ENCODE data around the gene GCKR.

Gene GCKR

GRCh38 chr2:27494944-27495554, 1.6 kb upstream of the GCKR start, which contains the start of gene FNDC4:
TSS of gene FNDC4 (minus strand) at chr2:27495200. CDS start at chr2:27494679, 521 bp downstream.
- DNase-seq (ENCODE audit: low spot score): peak; percentile 18
- H3K4me1 Mint-ChIP-seq (ENCODE audit: low read depth): peaks cover 13% of the 10 kb centered on the region
- peaks cover 54% of the 10 kb centered on the region for H3K27me3 Mint-ChIP-seq (ENCODE audit: low read depth)
- no peaks in the 10 kb centered on the region for H3K36me3 Mint-ChIP-seq (ENCODE audit: low read depth)
- H3K4me3 Mint-ChIP-seq: peak within 1 kb of the TSS; percentile 61
- no peak within 1 kb of the TSS for H3K27ac Mint-ChIP-seq
- no peaks in the 10 kb centered on the region for H3K9me3 Mint-ChIP-seq

DNA sequence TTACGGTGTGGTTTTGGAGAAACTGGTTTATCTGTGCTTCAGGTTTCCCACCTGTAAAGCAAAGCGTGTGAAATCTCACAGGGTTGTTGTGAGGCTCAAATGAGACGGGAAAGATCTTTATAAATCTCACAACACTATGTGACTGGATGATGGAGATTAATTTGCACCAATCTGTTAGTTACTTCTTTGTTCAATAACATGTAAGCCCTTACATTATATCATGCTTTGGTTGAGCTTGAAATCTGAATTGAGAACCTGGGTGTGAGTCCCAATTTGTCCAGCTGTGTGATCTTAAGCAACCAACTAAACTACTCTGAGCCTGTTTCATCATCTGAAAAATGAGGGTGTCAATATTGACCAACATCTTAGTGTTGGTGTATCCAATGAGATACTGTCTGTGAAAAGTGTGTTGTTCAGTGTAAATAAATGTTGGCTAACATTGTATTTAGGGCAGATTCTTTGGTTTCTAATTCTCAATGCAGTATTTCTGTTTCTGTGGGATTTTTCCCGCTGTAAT, 741 bp upstream of the GCKR start:
- no peak for DNase-seq (ENCODE audit: low spot score)
- H3K36me3 Mint-ChIP-seq (ENCODE audit: low read depth): no peaks in the 10 kb centered on the region
- peaks cover 54% of the 10 kb centered on the region for H3K27me3 Mint-ChIP-seq (ENCODE audit: low read depth)
- H3K9me3 Mint-ChIP-seq: no peaks in the 10 kb centered on the region
- H3K4me3 Mint-ChIP-seq: peak overlapping the region; percentile 61
- H3K4me1 Mint-ChIP-seq (ENCODE audit: low read depth): peaks cover 11% of the 10 kb centered on the region
- no peak overlapping the region for H3K27ac Mint-ChIP-seq

DNA sequence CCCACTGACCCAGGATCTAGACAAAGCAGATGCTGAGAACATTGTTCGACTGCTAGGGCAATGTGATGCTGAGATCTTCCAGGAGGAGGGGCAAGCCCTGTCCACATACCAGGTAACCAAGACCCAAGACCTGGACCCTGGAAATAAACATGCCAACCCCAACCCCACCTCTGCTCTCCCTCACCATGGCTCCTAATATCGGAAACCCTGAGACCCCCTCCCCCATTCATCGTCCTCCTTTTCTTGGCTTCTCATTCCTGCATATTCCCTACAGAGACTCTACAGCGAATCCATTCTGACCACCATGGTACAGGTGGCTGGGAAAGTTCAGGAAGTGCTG, 619 bp downstream of the GCKR start:
- no peak overlapping the region for H3K4me3 Mint-ChIP-seq
- H3K36me3 Mint-ChIP-seq (ENCODE audit: low read depth): no peaks in the 10 kb centered on the region
- no peak for DNase-seq (ENCODE audit: low spot score)
- H3K4me1 Mint-ChIP-seq (ENCODE audit: low read depth): peaks cover 6% of the 10 kb centered on the region
- no peak overlapping the region for H3K27ac Mint-ChIP-seq
- H3K9me3 Mint-ChIP-seq: no peaks in the 10 kb centered on the region
- H3K27me3 Mint-ChIP-seq (ENCODE audit: low read depth): peaks cover 54% of the 10 kb centered on the region

GRCh38 chr2:27498975-27499374, 2.3 kb downstream of the GCKR start:
- DNase-seq (ENCODE audit: low spot score): no peak
- Mint-ChIP-seq H3K4me1 (ENCODE audit: low read depth) (peaks cover 6% of the 10 kb centered on the region), H3K4me3 (no peak overlapping the region), H3K36me3 (ENCODE audit: low read depth) (no peaks in the 10 kb centered on the region), H3K27me3 (ENCODE audit: low read depth) (peaks cover 46% of the 10 kb centered on the region), H3K9me3 (no peaks in the 10 kb centered on the region), H3K27ac (no peak overlapping the region)

DNA sequence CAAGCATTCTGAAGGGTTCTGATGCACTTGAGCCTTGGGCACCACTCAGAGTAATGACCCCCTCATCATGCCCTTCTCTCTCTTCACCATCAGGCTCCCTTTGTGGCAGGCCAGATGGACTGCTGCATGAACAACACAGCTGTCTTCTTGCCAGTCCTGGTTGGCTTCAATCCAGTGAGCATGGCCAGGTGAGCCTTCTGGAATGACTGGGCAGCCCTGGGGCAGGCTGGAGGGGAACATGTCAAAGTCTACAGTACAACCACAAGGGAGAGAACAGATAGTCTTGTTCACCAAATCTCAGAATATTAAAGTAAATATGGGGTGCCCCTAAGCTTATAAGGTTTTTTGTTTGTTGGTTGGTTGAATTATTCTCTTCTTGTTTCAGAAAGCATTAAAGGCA, 4.4 kb downstream of the GCKR start:
- H3K27ac Mint-ChIP-seq: no peak overlapping the region
- peaks cover 31% of the 10 kb centered on the region for H3K27me3 Mint-ChIP-seq (ENCODE audit: low read depth)
- H3K36me3 Mint-ChIP-seq (ENCODE audit: low read depth): no peaks in the 10 kb centered on the region
- no peaks in the 10 kb centered on the region for H3K4me1 Mint-ChIP-seq (ENCODE audit: low read depth)
- no peak overlapping the region for H3K4me3 Mint-ChIP-seq
- no peak for DNase-seq (ENCODE audit: low spot score)
- no peaks in the 10 kb centered on the region for H3K9me3 Mint-ChIP-seq

DNA sequence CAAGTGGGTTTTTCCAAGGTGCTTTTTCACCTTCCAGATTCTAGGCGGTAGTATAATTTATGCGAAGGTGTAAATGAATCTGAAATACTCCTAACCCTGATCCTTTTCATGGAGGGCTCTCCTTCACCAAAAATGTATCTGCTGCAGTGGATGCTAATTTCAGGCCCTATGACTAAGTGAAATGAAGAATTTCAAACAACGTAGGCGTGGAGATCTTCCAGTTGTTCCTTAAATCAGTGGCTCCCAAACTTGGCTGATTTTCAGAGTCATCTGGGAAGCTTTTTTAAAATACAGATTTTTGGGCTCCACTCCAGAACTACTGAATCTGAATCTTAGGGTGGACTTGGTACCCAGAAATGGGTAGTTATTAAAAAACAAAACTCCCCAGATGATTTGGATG, 5.5 kb downstream of the GCKR start:
- H3K4me1 Mint-ChIP-seq (ENCODE audit: low read depth): no peaks in the 10 kb centered on the region
- no peaks in the 10 kb centered on the region for H3K36me3 Mint-ChIP-seq (ENCODE audit: low read depth)
- H3K9me3 Mint-ChIP-seq: no peaks in the 10 kb centered on the region
- peaks cover 21% of the 10 kb centered on the region for H3K27me3 Mint-ChIP-seq (ENCODE audit: low read depth)
- no peak for DNase-seq (ENCODE audit: low spot score)
- H3K4me3 Mint-ChIP-seq: no peak overlapping the region
- no peak overlapping the region for H3K27ac Mint-ChIP-seq

DNA sequence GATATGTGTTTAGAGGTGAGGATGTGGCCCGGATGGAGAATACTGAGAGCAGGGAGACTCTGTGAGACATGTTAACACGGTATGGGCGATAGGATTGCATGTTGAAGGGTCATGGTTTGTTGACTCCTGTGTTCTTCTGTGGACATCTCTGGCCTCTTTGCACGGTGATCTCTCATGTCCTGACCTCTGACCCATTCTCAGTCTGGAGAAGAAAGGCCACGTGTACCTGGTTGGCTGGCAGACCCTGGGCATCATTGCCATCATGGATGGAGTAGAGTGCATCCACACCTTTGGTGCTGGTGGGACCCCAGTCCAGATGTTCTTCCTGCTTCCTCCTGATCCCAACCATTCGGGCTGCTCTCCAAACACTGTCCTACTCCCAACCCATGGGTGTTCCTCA, 9.9 kb downstream of the GCKR start:
- Mint-ChIP-seq H3K27ac (no peak overlapping the region), H3K4me3 (no peak overlapping the region), H3K27me3 (ENCODE audit: low read depth) (no peaks in the 10 kb centered on the region), H3K36me3 (ENCODE audit: low read depth) (no peaks in the 10 kb centered on the region), H3K9me3 (no peaks in the 10 kb centered on the region), H3K4me1 (ENCODE audit: low read depth) (no peaks in the 10 kb centered on the region)
- DNase-seq (ENCODE audit: low spot score): no peak

- H3K4me1 Mint-ChIP-seq (ENCODE audit: low read depth): no peaks in the 10 kb centered on the region
- H3K27ac Mint-ChIP-seq: no peak overlapping the region
- DNase-seq (ENCODE audit: low spot score): no peak
- no peaks in the 10 kb centered on the region for H3K27me3 Mint-ChIP-seq (ENCODE audit: low read depth)
- no peaks in the 10 kb centered on the region for H3K9me3 Mint-ChIP-seq
- no peak overlapping the region for H3K4me3 Mint-ChIP-seq
- no peaks in the 10 kb centered on the region for H3K36me3 Mint-ChIP-seq (ENCODE audit: low read depth)
Observed at GRCh38 chr2:27507293-27507692, 10.7 kb downstream of the GCKR start.

GRCh38 chr2:27509326-27509725, 12.7 kb downstream of the GCKR start:
- Mint-ChIP-seq H3K4me1 (ENCODE audit: low read depth) (no peaks in the 10 kb centered on the region), H3K4me3 (no peak overlapping the region), H3K36me3 (ENCODE audit: low read depth) (no peaks in the 10 kb centered on the region), H3K9me3 (no peaks in the 10 kb centered on the region), H3K27me3 (ENCODE audit: low read depth) (peaks cover 9% of the 10 kb centered on the region), H3K27ac (no peak overlapping the region)
- DNase-seq (ENCODE audit: low spot score): no peak

DNA sequence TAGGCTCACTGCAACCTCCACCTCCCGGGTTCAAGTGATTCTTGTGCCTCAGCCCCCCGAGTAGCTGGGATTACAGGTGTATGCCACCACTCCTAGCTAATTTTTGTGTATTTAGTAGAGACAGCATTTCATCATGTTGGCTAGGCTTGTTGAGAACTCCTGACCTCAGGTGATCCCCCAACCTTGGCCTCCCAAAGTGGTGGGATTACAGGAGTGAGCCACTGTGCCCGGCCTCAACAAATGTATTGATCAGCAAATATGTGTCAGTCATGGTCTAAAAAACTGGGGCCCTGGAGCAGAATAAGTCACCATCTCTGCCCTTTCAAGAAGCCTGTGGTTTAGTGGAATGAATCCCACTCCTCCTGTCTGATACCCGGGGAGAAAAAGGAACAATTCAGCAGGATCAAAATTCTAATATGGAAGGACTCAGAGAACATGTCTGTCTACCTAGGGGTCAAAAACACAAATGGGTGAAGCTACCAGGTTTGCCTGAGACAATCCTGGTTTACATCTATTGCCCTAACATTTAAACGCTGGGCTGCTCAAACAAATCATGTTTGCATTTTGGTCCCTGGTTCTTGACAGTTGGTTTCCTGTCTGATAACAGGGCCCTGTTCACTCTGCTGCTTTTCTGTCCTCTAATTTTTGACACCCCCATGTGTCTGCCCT, 21.6 kb downstream of the GCKR start:
- no peaks in the 10 kb centered on the region for H3K9me3 Mint-ChIP-seq
- H3K4me1 Mint-ChIP-seq (ENCODE audit: low read depth): no peaks in the 10 kb centered on the region
- no peaks in the 10 kb centered on the region for H3K36me3 Mint-ChIP-seq (ENCODE audit: low read depth)
- H3K4me3 Mint-ChIP-seq: no peak overlapping the region
- no peak for DNase-seq (ENCODE audit: low spot score)
- H3K27ac Mint-ChIP-seq: no peak overlapping the region
- H3K27me3 Mint-ChIP-seq (ENCODE audit: low read depth): peaks cover 5% of the 10 kb centered on the region

DNA sequence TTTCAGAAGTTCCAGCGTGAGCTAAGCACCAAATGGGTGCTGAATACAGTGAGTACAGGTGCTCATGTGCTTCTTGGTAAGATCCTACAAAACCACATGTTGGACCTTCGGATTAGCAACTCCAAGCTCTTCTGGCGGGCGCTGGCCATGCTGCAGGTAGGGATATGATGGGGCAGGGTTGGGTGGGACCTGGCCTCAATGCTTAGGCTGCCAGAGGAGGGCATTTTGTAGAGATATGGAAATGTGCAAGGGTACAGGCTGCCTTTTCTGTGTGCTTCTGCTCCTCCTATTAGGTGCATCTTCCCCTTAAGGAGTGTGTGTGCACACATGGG, 22.1 kb downstream of the GCKR start:
- H3K4me3 Mint-ChIP-seq: no peak overlapping the region
- no peaks in the 10 kb centered on the region for H3K4me1 Mint-ChIP-seq (ENCODE audit: low read depth)
- no peaks in the 10 kb centered on the region for H3K36me3 Mint-ChIP-seq (ENCODE audit: low read depth)
- no peak for DNase-seq (ENCODE audit: low spot score)
- H3K27ac Mint-ChIP-seq: no peak overlapping the region
- H3K27me3 Mint-ChIP-seq (ENCODE audit: low read depth): peaks cover 5% of the 10 kb centered on the region
- no peaks in the 10 kb centered on the region for H3K9me3 Mint-ChIP-seq

DNA sequence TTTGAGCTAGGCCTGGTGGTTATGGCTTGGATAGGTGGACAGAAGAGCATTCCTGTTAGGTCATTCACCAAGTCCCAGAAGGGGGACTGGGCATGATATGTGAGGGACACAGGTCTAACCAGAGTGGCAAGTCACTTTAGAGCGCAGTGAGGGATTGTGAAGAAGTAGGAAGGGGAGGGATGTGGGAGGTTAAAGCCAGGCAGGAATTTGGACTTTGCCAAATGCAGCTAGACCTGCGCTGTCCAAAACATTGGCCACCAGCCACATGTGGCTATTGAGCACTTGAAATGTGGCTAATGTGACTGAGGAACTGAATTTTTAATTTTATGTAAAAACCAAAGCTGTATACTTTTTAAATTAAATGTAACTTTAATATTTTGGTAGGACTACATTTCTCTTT, 23.7 kb downstream of the GCKR start:
- Mint-ChIP-seq H3K4me1 (ENCODE audit: low read depth) (no peaks in the 10 kb centered on the region), H3K27ac (no peak overlapping the region), H3K27me3 (ENCODE audit: low read depth) (peaks cover 3% of the 10 kb centered on the region), H3K9me3 (no peaks in the 10 kb centered on the region), H3K36me3 (ENCODE audit: low read depth) (no peaks in the 10 kb centered on the region), H3K4me3 (no peak overlapping the region)
- DNase-seq (ENCODE audit: low spot score): no peak

DNA sequence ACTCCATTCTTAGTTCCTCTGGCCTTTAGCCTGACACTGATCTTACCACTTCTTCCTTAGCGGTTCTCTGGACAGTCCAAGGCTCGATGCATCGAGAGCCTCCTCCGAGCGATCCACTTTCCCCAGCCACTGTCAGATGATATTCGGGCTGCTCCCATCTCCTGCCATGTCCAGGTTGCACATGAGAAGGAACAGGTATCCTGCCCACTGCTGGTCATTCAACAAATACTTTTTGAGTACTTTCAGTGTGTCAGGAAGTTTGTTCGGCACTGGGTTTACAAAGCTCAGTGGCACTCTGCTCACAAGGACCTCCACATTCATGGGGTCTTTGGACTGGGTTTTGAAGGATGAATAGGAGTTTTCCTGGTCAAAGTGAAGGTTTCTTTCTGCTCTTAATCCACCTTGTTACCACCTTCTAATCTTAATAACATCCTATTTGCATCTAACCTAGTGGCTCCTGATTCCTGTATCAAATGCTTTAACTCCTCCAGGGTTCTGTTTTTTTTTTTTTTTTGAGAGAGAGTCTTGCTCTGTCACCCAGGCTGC, 25.8 kb downstream of the GCKR start:
- Mint-ChIP-seq H3K27ac (no peak overlapping the region), H3K9me3 (no peaks in the 10 kb centered on the region), H3K4me3 (no peak overlapping the region), H3K27me3 (ENCODE audit: low read depth) (peaks cover 6% of the 10 kb centered on the region), H3K36me3 (ENCODE audit: low read depth) (no peaks in the 10 kb centered on the region), H3K4me1 (ENCODE audit: low read depth) (no peaks in the 10 kb centered on the region)
- DNase-seq (ENCODE audit: low spot score): no peak

DNA sequence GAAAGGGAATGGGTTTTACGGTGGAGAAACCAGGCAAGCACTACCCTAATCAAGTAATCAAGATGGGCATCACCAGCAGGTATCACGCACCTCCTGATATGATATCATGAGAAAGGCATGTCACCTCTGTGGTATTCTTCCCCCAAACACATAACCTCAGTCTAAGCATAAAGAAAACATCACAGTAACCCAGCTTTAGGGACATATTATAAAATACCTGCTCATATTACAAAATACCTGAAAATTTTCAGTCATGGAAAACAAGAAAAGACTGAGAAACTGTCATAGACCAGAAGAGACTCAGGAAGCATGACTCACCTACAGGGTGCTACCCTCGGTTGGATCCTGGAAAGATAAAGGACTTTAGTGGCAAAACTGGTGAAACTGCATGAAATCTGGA, 30.5 kb downstream of the GCKR start:
- no peaks in the 10 kb centered on the region for H3K9me3 Mint-ChIP-seq
- no peak overlapping the region for H3K27ac Mint-ChIP-seq
- H3K36me3 Mint-ChIP-seq (ENCODE audit: low read depth): no peaks in the 10 kb centered on the region
- DNase-seq (ENCODE audit: low spot score): no peak
- no peak overlapping the region for H3K4me3 Mint-ChIP-seq
- H3K4me1 Mint-ChIP-seq (ENCODE audit: low read depth): no peaks in the 10 kb centered on the region
- H3K27me3 Mint-ChIP-seq (ENCODE audit: low read depth): peaks cover 5% of the 10 kb centered on the region

DNA sequence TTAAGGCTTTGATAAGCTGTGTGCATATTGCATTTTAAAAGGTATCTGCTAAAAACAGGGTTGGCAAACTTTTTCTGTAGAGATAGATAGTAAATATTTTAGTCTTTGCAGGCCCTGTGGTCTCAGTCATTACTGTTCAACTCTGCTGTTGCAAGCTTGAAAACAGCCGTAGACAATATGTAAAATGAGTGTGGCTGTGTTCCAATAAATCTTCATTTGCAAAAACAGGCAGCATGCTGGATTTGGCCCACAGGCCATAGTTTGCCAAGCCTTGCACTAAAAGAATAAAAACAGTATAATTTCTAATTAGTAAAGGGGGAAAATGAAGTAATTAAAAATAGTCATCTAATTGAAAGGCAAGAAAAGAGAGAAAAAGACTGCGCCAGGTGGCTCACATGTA, 35.3 kb downstream of the GCKR start:
- no peak for DNase-seq (ENCODE audit: low spot score)
- no peaks in the 10 kb centered on the region for H3K9me3 Mint-ChIP-seq
- H3K27ac Mint-ChIP-seq: no peak overlapping the region
- no peak overlapping the region for H3K4me3 Mint-ChIP-seq
- H3K36me3 Mint-ChIP-seq (ENCODE audit: low read depth): no peaks in the 10 kb centered on the region
- H3K27me3 Mint-ChIP-seq (ENCODE audit: low read depth): peaks cover 23% of the 10 kb centered on the region
- H3K4me1 Mint-ChIP-seq (ENCODE audit: low read depth): no peaks in the 10 kb centered on the region

Data from T-helper 2 cell treated with Interferon-gamma antibody and Interleukin-4, amounts not matched to agents 5 μg/mL and 100 μg/mL, for 36 hours (primary cell).